Fibroblast of the conjunctiva (primary cell): Measurements from ENCODE around the gene WASL.
"Not testable (repeated sequence)": the region's sequence is repeated elsewhere in the genome, so short reads cannot be mapped to it uniquely, and the experiment has no call there.

ENCODE experiments used
- DNase-seq: peaks from one replicate; pipeline ENCODE4 v3.0.0-alpha.2; 2010; ENCODE audit warnings: low read depth

Gene WASL

GRCh38 chr7:123769371-123769770 lies 20.6 kb upstream of the WASL start:
- peak; percentile 49 for DNase-seq

GRCh38 chr7:123768493-123768892 lies 19.7 kb upstream of the WASL start:
- DNase-seq, result no peak

GRCh38 chr7:123763191-123763661 lies 14.4 kb upstream of the WASL start:
- DNase-seq, result no peak

- DNase-seq, result no peak
Observed at GRCh38 chr7:123761729-123762128, 12.9 kb upstream of the WASL start.

DNA sequence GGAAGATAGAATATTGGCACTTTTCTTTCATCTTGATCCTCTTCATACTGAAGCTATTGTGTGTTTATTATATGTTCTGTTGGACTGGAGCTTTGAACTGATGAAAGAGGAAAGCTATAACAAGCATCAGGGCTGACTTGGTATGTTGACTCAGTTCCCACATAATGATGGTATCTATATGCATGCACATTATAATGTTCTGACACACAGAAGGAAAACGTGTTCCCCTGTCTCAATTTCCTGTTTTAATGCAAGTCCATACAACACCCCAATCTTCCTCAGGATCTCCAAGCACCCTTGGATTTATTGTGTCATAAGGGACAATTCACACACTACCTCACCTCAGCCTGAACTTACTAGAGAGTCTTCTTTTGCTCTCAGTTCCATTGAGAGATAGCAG lies 8.3 kb upstream of the WASL start:
- no peak for DNase-seq

DNA sequence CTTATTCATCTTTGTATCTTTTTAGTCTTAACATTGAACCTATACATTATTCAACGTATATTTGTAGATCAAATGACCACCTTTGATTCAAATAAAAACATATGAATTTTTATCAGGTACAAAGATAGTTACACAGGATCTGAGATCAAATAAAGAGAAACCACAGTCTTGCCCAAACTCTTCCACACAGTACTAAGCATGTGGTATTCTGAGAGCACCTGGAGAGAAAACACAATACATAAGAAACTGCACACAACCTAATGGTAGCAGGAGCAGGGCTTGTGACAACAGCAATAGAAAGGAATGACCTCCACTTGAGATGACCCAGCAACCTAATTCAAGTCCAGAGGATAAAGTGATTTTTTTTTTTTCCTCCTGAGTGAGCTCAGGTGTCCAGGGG lies 6.5 kb upstream of the WASL start:
- DNase-seq, result no peak

GRCh38 chr7:123754271-123754871 lies 5.6 kb upstream of the WASL start:
- DNase-seq, result no peak

- DNase-seq, result no peak
Observed at GRCh38 chr7:123752534-123752933, 3.7 kb upstream of the WASL start.

DNA sequence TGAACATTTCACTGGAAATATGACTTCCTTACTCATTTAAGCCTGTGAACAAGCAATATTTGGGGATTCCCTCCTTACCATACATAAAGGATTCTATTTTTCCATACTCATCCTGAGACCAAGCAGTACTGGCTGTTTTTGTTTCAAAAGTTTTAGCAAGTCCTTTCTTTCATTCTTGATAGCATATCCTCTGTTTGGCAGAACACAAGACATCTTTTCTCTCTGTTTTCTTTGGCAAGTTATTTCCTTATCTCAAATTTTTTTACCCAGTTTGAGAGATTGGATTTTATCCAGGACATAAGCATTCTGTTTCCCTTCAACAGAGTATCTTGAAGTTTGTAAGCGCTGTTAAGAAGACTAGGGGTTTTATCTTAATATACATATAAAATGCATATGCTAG lies 3.0 kb upstream of the WASL start:
- DNase-seq, result no peak

DNA sequence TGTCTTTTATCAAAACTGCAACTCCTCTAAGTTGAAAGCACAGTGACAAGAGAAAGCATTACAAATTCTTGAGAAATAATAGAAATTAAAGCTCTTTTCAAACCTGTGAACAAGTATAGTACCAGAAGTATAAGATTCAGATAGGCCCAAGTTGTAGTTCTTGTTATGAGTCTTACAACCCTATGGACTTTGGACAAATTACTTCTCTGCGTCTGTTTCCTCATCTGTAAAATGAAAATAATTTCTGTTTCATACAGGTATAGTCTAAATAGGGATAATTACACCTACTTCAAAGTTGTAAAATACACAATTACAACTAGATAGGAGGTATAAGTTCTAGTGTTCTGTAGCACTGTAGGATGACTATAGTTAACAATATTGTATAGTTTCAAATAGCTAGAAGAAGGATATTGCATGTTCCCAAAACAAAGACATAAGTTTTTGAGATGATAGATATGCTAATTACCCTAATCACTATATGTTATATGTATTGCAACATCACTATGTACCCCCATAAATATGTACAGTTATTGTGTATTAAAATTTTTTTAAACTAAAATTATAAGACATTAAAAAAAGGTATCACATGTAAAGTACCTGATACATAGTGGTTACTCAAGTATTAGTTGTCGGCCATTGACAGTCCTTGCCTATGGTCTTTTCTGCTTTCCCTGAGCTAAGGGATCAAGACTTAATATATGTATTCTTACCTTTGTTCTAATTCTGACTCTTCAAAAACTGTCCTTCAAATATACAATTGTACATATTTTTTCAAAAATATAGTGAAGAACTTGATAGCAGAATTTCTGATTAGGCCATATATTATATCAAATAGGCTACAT lies 1.8 kb upstream of the WASL start:
- no peak for DNase-seq

GRCh38 chr7:123749537-123749857 lies 694 bp upstream of the WASL start:
- peak; percentile 45 for DNase-seq

DNA sequence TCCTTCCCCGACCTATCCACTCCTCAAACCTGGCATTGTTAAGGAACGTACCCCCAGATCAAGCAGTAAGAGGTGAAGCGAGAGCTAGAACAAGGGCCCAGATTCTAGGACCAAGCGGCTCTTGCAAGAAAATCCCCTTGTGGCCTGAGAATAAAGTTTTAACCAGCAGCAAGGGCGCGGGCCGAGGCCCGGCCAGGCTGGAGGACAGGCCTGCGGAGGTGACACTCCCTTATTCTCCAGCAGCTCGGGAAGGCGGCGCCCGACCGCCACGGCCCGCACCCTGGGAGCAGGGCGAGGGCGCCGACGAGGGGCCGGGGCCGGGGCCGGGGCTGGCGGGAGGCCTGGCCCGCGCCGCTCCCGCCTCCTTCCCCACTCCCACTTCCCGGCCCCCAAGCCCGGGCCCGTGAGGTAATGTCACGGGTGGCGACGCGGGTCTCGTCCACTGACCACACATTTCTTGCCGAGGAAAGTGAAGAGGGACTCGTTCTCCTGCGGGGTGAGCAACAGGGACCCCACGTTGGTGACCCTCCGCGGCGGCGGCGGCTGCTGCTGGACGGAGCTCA lies 551 bp downstream of the WASL start:
- peak; percentile 1 for DNase-seq

GRCh38 chr7:123747620-123748141 lies 1.1 kb downstream of the WASL start:
- peak; percentile 43 for DNase-seq

GRCh38 chr7:123746931-123747488 lies 1.8 kb downstream of the WASL start:
- DNase-seq, result no peak

GRCh38 chr7:123746055-123746454 lies 2.7 kb downstream of the WASL start:
- no peak for DNase-seq

DNA sequence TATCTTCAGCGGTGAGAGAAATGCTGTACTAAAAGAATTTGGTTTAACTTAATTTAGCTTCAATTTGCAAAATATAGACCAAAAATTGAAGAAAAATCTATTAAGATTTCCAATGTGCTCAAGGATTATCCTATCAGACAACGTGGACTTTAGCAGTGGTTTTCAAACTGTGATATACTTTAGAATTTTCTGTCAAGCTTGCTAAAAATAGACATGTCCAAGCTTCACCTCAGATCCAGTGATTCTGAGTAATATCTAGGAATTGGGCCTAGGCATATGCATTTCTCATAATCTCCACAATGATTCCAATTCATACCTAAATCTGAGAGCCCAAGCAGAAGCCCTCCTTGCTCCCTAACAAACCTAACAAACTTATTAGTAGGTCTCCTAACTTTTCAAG lies 3.4 kb downstream of the WASL start:
- DNase-seq, result no peak

- no peak for DNase-seq
Observed at GRCh38 chr7:123744416-123744815, 4.4 kb downstream of the WASL start.

GRCh38 chr7:123741940-123742339 lies 6.9 kb downstream of the WASL start:
- no peak for DNase-seq

DNA sequence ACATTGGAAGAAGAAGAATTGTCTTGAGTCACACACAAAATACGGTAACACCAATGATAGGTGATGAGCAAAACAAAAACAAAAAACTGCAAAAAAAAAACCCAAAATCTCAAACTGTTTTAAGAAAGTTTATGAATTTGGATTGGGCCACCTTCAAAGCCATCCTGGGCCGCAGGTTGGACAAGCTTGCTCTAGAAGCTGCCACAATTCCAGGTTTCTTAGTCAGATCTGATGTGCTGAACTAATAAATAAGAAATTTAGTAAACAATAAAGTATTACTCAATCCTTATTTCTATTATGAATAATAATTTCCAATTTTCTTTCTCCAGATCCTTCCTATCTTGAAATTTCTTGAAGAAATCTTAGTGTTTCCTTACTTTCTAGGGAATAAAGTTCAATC lies 10.0 kb downstream of the WASL start:
- no peak for DNase-seq

GRCh38 chr7:123738356-123738755 lies 10.4 kb downstream of the WASL start:
- no peak for DNase-seq

DNA sequence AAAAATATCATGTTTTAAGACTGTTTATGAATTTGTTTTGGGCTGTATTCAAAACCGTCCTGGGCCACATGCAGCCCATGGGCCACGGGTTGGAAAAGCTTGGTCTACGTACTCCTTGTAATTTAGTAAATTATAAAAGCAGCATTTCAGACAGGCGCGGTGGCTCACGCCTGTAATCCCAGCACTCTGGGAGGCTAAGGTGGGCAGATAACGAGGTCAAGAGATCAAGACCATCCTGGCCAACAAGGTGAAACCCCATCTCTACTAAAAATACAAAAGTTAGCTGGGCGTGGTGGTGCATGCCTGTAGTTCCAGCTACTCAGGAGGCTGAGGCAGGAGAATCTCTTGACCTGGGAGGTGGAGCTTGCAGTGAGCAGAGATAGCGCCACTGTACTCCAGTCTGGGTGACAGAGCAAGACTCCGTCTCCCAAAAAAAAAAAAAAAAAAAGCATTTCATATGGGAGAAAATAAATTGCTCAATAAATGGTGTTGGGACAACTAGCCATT lies 11.6 kb downstream of the WASL start:
- not testable (repeated sequence) for DNase-seq

DNA sequence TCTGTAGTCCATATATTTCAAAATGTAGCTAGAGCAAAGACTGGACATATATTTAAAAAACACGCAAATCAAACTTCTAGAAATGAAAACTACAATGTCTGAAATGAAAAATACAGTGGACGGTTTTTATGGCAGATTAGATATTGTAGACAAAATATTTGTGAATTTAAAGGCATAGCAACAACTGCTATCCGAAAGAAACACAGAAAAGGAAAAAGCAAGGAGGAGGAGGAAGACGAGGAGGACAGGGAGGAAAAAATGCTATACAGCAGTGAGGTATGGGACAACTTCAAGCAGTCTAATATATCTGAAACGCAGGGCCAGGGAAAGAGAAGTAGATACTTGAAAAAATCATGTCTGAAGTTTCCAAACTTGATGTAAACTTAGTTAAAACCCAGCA lies 13.3 kb downstream of the WASL start:
- no peak for DNase-seq

DNA sequence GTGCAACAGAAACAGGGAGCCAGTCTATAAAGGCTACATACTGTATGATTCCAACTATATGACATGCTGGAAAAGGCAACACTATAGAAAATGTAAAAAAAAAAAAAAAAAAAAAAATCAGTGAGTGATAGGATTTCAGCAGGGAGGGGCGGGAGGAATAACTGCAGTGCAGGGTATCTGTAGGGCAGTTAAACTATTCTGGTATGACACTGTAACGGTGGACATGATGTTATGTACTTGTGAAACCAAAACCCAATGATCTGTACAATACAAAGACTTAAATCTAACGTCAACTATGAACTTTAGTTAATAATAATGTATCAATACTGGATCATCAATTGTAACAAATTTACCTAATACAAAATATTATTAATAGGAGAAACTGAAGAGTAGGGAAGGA lies 14.3 kb downstream of the WASL start:
- no peak for DNase-seq
